ENCODE data around the gene SAFB. TPM values are rescaled to one million over a fixed set of nuclear protein-coding genes. Genes with fewer than 3 reads are reported as not detected.

SAFB gene
- total and polyA plus RNA-seq, 2 of the 13 experiments (the other 11 are each of a cell fraction or from before 2014, with no cell fraction given) = 21.0 to 28.4 TPM

GRCh38 chr19:5623397-5624017 is 624 bp downstream of the SAFB start (continued):
- TF ChIP-seq HNF1A (IDR thresholded peaks at IDR 0.05; ENCODE audit: low read depth) = no peak
- 0 out of 2 replicates have a peak, but pooled peaks have one; percentile 5 for TF ChIP-seq HNF1A (CRISPR knock-in tag; IDR thresholded peaks at IDR 0.05; ENCODE audit: borderline replicate concordance)
- no peak for TF ChIP-seq RXRB (CRISPR knock-in tag; IDR thresholded peaks at IDR 0.05; ENCODE audit: borderline replicate concordance)
- TF ChIP-seq MAFK (conservative IDR thresholded peaks at IDR 0.05 in 1 of 2, IDR thresholded peaks at IDR 0.05 in 1 of 2; ENCODE audit: low read length in 2 of 2) = no peak
- no peak for TF ChIP-seq GZF1 (CRISPR knock-in tag; IDR thresholded peaks at IDR 0.05)
- 0 out of 2 replicates have a peak, but pooled peaks have one; percentile 19 for TF ChIP-seq ZNF678 (CRISPR knock-in tag; IDR thresholded peaks at IDR 0.05)
- TF ChIP-seq HES4 (CRISPR knock-in tag; IDR thresholded peaks at IDR 0.05; ENCODE audit: borderline replicate concordance) = 0 out of 2 replicates have a peak, but pooled peaks have one; percentile 12
- TF ChIP-seq SKI (IDR thresholded peaks at IDR 0.05; ENCODE audit: partially characterized antibody) = no peak
- TF ChIP-seq ZNF816 (CRISPR knock-in tag; IDR thresholded peaks at IDR 0.05; ENCODE audit: borderline replicate concordance) = no peak
- TF ChIP-seq ZNF605 (CRISPR knock-in tag; IDR thresholded peaks at IDR 0.05) = no peak
- no peak for TF ChIP-seq SIN3B (IDR thresholded peaks at IDR 0.05; ENCODE audit: low read length)
- TF ChIP-seq, protein P1, sequence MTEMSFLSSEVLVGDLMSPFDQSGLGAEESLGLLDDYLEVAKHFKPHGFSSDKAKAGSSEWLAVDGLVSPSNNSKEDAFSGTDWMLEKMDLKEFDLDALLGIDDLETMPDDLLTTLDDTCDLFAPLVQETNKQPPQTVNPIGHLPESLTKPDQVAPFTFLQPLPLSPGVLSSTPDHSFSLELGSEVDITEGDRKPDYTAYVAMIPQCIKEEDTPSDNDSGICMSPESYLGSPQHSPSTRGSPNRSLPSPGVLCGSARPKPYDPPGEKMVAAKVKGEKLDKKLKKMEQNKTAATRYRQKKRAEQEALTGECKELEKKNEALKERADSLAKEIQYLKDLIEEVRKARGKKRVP (CRISPR knock-in tag; IDR thresholded peaks at IDR 0.05) = no peak
- no peak for TF ChIP-seq PCBP1 (IDR thresholded peaks at IDR 0.05; ENCODE audit: borderline replicate concordance, low read depth, low read length)
- TF ChIP-seq MEIS2 (CRISPR knock-in tag; IDR thresholded peaks at IDR 0.05) = no peak; the same call in 1 of the 2 replicates
- TF ChIP-seq IRF9 (CRISPR knock-in tag; IDR thresholded peaks at IDR 0.05; ENCODE audit: borderline replicate concordance) = peak; percentile 43; the same call in 1 of the 2 replicates
- TF ChIP-seq ZNF776 (CRISPR knock-in tag; IDR thresholded peaks at IDR 0.05) = peak; percentile 57; the same call in 1 of the 2 replicates
- TF ChIP-seq, protein P2, sequence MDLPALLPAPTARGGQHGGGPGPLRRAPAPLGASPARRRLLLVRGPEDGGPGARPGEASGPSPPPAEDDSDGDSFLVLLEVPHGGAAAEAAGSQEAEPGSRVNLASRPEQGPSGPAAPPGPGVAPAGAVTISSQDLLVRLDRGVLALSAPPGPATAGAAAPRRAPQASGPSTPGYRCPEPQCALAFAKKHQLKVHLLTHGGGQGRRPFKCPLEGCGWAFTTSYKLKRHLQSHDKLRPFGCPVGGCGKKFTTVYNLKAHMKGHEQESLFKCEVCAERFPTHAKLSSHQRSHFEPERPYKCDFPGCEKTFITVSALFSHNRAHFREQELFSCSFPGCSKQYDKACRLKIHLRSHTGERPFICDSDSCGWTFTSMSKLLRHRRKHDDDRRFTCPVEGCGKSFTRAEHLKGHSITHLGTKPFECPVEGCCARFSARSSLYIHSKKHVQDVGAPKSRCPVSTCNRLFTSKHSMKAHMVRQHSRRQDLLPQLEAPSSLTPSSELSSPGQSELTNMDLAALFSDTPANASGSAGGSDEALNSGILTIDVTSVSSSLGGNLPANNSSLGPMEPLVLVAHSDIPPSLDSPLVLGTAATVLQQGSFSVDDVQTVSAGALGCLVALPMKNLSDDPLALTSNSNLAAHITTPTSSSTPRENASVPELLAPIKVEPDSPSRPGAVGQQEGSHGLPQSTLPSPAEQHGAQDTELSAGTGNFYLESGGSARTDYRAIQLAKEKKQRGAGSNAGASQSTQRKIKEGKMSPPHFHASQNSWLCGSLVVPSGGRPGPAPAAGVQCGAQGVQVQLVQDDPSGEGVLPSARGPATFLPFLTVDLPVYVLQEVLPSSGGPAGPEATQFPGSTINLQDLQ (CRISPR knock-in tag; IDR thresholded peaks at IDR 0.05) = 0 out of 2 replicates have a peak, but pooled peaks have one; percentile 35
- peak; percentile 53; the same call in 1 of the 2 replicates for TF ChIP-seq ZNF709 (CRISPR knock-in tag; IDR thresholded peaks at IDR 0.05)
- TF ChIP-seq, protein P3, sequence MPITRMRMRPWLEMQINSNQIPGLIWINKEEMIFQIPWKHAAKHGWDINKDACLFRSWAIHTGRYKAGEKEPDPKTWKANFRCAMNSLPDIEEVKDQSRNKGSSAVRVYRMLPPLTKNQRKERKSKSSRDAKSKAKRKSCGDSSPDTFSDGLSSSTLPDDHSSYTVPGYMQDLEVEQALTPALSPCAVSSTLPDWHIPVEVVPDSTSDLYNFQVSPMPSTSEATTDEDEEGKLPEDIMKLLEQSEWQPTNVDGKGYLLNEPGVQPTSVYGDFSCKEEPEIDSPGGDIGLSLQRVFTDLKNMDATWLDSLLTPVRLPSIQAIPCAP (CRISPR knock-in tag; IDR thresholded peaks at IDR 0.05; ENCODE audit: low read depth) = no peak
